HepG2 (cell line): ENCODE data around the gene S100A16. TPM values are rescaled to one million over a fixed set of nuclear protein-coding genes. Genes with fewer than 3 reads are reported as not detected.

Source experiments
- ELF1 ChIP-seq: sonication (generic); formaldehyde crosslinking; IDR thresholded peaks from 2 replicates; pipeline ENCODE4 v1.4.0; 2020; ENCODE audit warnings: missing genetic modification reagents
- KDM3A ChIP-seq: IDR thresholded peaks from 2 replicates; pipeline ENCODE4 v1.6.1; 2018; ENCODE audit warnings: low read depth, missing compliant biosample characterization
- KLF11 ChIP-seq: IDR thresholded peaks from 2 replicates; pipeline ENCODE4 v1.6.1; 2016; ENCODE audit warnings: missing compliant biosample characterization
- SOX6 ChIP-seq, 2 experiments: fragments of 450-650 bp in 1 of 2; sonication (generic) in 1 of 2; formaldehyde crosslinking in 1 of 2; IDR thresholded peaks; 2 replicates each; pipeline versions ENCODE4 v1.4.0 to v1.6.1; 2017 to 2020; ENCODE audit warnings: antibody characterized with exemption in 1 of 2, mild to moderate bottlenecking in 1 of 2, missing genetic modification reagents in 1 of 2
- TBX2 ChIP-seq: sonication (generic); formaldehyde crosslinking; IDR thresholded peaks from 2 replicates; pipeline ENCODE4 v1.5.0; 2020; ENCODE audit warnings: missing genetic modification reagents, mild to moderate bottlenecking, borderline replicate concordance
- THAP11 ChIP-seq: IDR thresholded peaks from 2 replicates; pipeline ENCODE4 v1.6.1; 2016; ENCODE audit warnings: missing biosample characterization, missing genetic modification reagents
- TRIM24 ChIP-seq: sonication (generic); formaldehyde crosslinking; IDR thresholded peaks from 2 replicates; pipeline ENCODE4 v1.8.0; 2022; ENCODE audit warnings: mild to moderate bottlenecking, missing genetic modification reagents
- XBP1 ChIP-seq: sonication (generic); formaldehyde crosslinking; IDR thresholded peaks from 2 replicates; pipeline ENCODE4 v1.5.0; 2020; ENCODE audit warnings: missing genetic modification reagents
- ZFP90 ChIP-seq: sonication (generic); formaldehyde crosslinking; IDR thresholded peaks from 2 replicates; pipeline ENCODE4 v1.8.0; 2022; ENCODE audit warnings: missing genetic modification reagents, mild to moderate bottlenecking, inconsistent platforms, borderline replicate concordance
- ZNF326 ChIP-seq: sonication (generic); formaldehyde crosslinking; IDR thresholded peaks from 2 replicates; pipeline ENCODE4 v1.4.0; 2020; ENCODE audit warnings: missing genetic modification reagents, borderline replicate concordance
- ZNF33A ChIP-seq: sonication (generic); formaldehyde crosslinking; IDR thresholded peaks from 2 replicates; pipeline ENCODE4 v1.5.1; 2020; ENCODE audit warnings: missing genetic modification reagents, mild to moderate bottlenecking, moderate library complexity, borderline replicate concordance
- polyA plus RNA-seq, 8 experiments: library from polyadenylated mRNA; depleted of rRNA in 3 of 8; stranded (reverse) in 7 of 8; unstranded in 1 of 8; fragments of >200 nt; fragmentation: Illumina TruSeq in 4 of 8; extraction: Trizol in 4 of 8; gene quantifications; 2 replicates each; pipeline versions ENCODE4 v1.2.1 to v1.2.3, GENCODE V29; 2011 to 2016; ENCODE audit warnings: low read depth in 4 of 8, missing spikeins in 1 of 8, mixed read lengths in 1 of 8; ENCODE audit not compliant: insufficient read depth in 1 of 8
- total RNA-seq, 5 experiments: library from RNA; depleted of rRNA; stranded (reverse); fragments of >200 nt; fragmentation: Illumina TruSeq; extraction: Trizol; gene quantifications; 2 replicates each; pipeline ENCODE4 v1.2.3, GENCODE V29; 2016; ENCODE audit warnings: low read depth in 1 of 5
- TF ChIP-seq, protein P1 (sequence below): sonication (generic); formaldehyde crosslinking; IDR thresholded peaks from 2 replicates; pipeline ENCODE4 v1.4.0; 2020; ENCODE audit warnings: missing genetic modification reagents
- TF ChIP-seq, protein P2 (sequence below): sonication (generic); formaldehyde crosslinking; IDR thresholded peaks from 2 replicates; pipeline ENCODE4; 2020; ENCODE audit warnings: missing genetic modification reagents, mild to moderate bottlenecking, borderline replicate concordance
- TF ChIP-seq, protein P3 (sequence below): sonication (generic); formaldehyde crosslinking; IDR thresholded peaks from 2 replicates; pipeline ENCODE4 v1.8.1; 2023; ENCODE audit warnings: mild to moderate bottlenecking, missing genetic modification reagents
- TF ChIP-seq, protein P4 (sequence below): sonication (generic); formaldehyde crosslinking; IDR thresholded peaks from 2 replicates; pipeline ENCODE4 v1.4.0; 2020; ENCODE audit warnings: missing genetic modification reagents, borderline replicate concordance
- TF ChIP-seq, protein P5 (sequence below): IDR thresholded peaks from 2 replicates; pipeline ENCODE4 v1.6.1; 2012; ENCODE audit warnings: low read depth, low read length, improper control_type of control experiment

S100A16 gene
- total and polyA plus RNA-seq, 2 of the 13 experiments (the other 11 are each of a cell fraction or from before 2014, with no cell fraction given), result 46.0 to 195 TPM

DNA sequence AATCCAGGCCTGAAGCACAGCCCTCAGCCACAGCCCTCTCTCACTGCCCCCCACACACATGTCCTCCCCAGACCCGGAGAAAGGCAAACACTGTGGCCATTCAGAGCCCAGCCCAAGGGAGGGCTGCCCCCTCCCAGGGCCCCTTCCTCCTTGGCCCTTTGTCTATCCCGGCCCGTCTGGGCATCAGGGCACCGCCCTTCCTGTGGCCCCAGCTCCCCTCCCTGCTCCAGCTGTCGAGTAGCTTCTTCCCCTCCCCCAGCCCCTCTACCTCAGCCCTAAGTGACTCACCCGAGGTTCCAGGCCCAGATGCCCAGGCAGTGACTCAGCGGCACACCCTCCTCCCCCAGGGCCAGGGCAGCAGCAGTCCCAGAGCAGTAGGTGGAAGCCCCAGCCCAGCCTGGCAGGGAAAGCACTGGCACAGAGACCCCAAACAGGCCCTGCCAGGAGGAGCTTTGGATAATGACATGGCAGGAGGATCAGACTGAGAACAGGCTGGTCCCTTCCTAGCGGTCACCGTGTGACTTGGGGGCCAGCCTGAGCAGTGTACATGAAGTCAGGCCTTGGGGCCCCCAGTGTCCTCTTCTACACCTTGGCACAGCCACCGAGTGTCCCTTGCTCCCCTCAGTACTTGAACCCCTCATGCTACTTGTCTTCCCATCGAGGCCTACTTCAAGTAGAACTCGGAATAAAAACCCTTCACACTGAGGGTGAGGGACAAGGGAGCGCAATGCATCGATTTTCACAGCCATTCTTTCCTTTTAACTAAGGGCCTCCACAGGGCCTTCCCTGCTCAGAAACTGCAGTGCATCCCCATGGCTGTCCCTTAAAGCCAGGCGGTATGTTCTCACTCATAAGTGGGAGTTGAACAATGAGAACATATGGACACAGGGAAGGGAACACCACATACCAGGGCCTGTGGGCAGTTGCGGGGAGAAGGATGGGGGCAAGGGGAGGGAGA is 46.2 kb downstream of the S100A16 start (continued):
- TF ChIP-seq, protein P1, sequence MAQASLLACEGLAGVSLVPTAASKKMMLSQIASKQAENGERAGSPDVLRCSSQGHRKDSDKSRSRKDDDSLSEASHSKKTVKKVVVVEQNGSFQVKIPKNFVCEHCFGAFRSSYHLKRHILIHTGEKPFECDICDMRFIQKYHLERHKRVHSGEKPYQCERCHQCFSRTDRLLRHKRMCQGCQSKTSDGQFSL (CRISPR knock-in tag), result peak; percentile 29; the same call in 1 of the 2 replicates
- TF ChIP-seq ELF1 (no peak), SOX6 (IDR thresholded peaks at IDR 0.05) (no peak), SOX6 (CRISPR knock-in tag; IDR thresholded peaks at IDR 0.05) (peak; percentile 75), ZFP90 (CRISPR knock-in tag) (no peak), THAP11 (CRISPR knock-in tag) (0 out of 2 replicates have a peak, but pooled peaks have one; percentile 18), TBX2 (no peak), KLF11 (CRISPR knock-in tag) (no peak), XBP1 (CRISPR knock-in tag) (no peak), ZNF33A (CRISPR knock-in tag) (no peak), TRIM24 (CRISPR knock-in tag) (no peak), KDM3A (no peak), ZNF326 (no peak)
- TF ChIP-seq, protein P2, sequence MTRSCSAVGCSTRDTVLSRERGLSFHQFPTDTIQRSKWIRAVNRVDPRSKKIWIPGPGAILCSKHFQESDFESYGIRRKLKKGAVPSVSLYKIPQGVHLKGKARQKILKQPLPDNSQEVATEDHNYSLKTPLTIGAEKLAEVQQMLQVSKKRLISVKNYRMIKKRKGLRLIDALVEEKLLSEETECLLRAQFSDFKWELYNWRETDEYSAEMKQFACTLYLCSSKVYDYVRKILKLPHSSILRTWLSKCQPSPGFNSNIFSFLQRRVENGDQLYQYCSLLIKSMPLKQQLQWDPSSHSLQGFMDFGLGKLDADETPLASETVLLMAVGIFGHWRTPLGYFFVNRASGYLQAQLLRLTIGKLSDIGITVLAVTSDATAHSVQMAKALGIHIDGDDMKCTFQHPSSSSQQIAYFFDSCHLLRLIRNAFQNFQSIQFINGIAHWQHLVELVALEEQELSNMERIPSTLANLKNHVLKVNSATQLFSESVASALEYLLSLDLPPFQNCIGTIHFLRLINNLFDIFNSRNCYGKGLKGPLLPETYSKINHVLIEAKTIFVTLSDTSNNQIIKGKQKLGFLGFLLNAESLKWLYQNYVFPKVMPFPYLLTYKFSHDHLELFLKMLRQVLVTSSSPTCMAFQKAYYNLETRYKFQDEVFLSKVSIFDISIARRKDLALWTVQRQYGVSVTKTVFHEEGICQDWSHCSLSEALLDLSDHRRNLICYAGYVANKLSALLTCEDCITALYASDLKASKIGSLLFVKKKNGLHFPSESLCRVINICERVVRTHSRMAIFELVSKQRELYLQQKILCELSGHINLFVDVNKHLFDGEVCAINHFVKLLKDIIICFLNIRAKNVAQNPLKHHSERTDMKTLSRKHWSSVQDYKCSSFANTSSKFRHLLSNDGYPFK (CRISPR knock-in tag), result no peak
- TF ChIP-seq, protein P3, sequence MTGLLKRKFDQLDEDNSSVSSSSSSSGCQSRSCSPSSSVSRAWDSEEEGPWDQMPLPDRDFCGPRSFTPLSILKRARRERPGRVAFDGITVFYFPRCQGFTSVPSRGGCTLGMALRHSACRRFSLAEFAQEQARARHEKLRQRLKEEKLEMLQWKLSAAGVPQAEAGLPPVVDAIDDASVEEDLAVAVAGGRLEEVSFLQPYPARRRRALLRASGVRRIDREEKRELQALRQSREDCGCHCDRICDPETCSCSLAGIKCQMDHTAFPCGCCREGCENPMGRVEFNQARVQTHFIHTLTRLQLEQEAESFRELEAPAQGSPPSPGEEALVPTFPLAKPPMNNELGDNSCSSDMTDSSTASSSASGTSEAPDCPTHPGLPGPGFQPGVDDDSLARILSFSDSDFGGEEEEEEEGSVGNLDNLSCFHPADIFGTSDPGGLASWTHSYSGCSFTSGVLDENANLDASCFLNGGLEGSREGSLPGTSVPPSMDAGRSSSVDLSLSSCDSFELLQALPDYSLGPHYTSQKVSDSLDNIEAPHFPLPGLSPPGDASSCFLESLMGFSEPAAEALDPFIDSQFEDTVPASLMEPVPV (CRISPR knock-in tag), result no peak
- TF ChIP-seq, protein P4, sequence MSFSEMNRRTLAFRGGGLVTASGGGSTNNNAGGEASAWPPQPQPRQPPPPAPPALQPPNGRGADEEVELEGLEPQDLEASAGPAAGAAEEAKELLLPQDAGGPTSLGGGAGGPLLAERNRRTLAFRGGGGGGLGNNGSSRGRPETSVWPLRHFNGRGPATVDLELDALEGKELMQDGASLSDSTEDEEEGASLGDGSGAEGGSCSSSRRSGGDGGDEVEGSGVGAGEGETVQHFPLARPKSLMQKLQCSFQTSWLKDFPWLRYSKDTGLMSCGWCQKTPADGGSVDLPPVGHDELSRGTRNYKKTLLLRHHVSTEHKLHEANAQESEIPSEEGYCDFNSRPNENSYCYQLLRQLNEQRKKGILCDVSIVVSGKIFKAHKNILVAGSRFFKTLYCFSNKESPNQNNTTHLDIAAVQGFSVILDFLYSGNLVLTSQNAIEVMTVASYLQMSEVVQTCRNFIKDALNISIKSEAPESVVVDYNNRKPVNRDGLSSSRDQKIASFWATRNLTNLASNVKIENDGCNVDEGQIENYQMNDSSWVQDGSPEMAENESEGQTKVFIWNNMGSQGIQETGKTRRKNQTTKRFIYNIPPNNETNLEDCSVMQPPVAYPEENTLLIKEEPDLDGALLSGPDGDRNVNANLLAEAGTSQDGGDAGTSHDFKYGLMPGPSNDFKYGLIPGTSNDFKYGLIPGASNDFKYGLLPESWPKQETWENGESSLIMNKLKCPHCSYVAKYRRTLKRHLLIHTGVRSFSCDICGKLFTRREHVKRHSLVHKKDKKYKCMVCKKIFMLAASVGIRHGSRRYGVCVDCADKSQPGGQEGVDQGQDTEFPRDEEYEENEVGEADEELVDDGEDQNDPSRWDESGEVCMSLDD (CRISPR knock-in tag), result peak; percentile 45; the same call in 1 of the 2 replicates
- TF ChIP-seq, protein P5, sequence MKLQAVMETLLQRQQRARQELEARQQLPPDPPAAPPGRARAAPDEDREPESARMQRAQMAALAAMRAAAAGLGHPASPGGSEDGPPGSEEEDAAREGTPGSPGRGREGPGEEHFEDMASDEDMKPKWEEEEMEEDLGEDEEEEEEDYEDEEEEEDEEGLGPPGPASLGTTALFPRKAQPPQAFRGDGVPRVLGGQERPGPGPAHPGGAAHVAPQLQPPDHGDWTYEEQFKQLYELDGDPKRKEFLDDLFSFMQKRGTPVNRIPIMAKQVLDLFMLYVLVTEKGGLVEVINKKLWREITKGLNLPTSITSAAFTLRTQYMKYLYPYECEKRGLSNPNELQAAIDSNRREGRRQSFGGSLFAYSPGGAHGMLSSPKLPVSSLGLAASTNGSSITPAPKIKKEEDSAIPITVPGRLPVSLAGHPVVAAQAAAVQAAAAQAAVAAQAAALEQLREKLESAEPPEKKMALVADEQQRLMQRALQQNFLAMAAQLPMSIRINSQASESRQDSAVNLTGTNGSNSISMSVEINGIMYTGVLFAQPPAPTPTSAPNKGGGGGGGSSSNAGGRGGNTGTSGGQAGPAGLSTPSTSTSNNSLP, result no peak
